A673 (cell line): ENCODE data around the gene CDA. TPM values are rescaled to one million over a fixed set of nuclear protein-coding genes. Genes with fewer than 3 reads are reported as not detected.

ENCODE experiments used
- BruUV-seq: library from RNA; stranded (reverse); fragments of 400-500 nt; replicated peaks from 2 replicates; lab custom pipeline; 2021; lab: Mats Ljungman, UMichigan
- CTCF ChIA-PET: fragments of 300-600 bp; sonication (Branson Sonifier 250); formaldehyde crosslinking; loops from one replicate; lab custom pipeline; 2022; ENCODE audit warnings: antibody characterized with exemption; lab: Charles Lee
- POLR2A ChIA-PET: fragments of 300-600 bp; sonication (Branson Sonifier 250); formaldehyde crosslinking; loops from one replicate; lab custom pipeline; 2022; ENCODE audit warnings: antibody characterized with exemption; ENCODE audit not compliant: low non-redundant PET; lab: Charles Lee
- DNase-seq: peaks from one replicate; pipeline ENCODE4 v3.0.0-alpha.2; 2015; ENCODE audit warnings: low spot score
- H3K27ac ChIP-seq: fragments of 200-600 bp; sonication (generic); 2 replicates; pipeline ENCODE4 v1.5.1; 2016; ENCODE audit warnings: mixed run types, low read depth, mild to moderate bottlenecking, mixed read lengths, antibody characterized with exemption, low read length; ENCODE audit not compliant: poor library complexity, severe bottlenecking
- H3K27me3 ChIP-seq: fragments of 200-600 bp; sonication (generic); replicated peaks from 2 replicates; pipeline ENCODE4 v1.6.1; 2017; ENCODE audit warnings: mixed run types, low read depth, mild to moderate bottlenecking, mixed read lengths, antibody characterized with exemption, low read length; ENCODE audit not compliant: insufficient read depth, poor library complexity
- H3K36me3 ChIP-seq: fragments of 200-600 bp; sonication (generic); 2 replicates; pipeline ENCODE4 v1.6.1; 2016; ENCODE audit warnings: mixed run types, mild to moderate bottlenecking, mixed read lengths, antibody characterized with exemption, low read length; ENCODE audit not compliant: insufficient read depth, poor library complexity, severe bottlenecking
- H3K4me1 ChIP-seq: fragments of 200-600 bp; sonication (generic); 2 replicates; pipeline ENCODE4 v1.6.1; 2017; ENCODE audit warnings: mixed run types, mild to moderate bottlenecking, mixed read lengths, antibody characterized with exemption, low read length; ENCODE audit not compliant: insufficient read depth, poor library complexity, severe bottlenecking
- H3K4me3 ChIP-seq: fragments of 200-600 bp; sonication (generic); 2 replicates; pipeline ENCODE4 v1.5.1; 2016; ENCODE audit warnings: low read depth, mixed run types, mild to moderate bottlenecking, mixed read lengths, low read length; ENCODE audit not compliant: poor library complexity, severe bottlenecking
- H3K9me3 ChIP-seq: fragments of 200-600 bp; sonication (generic); 2 replicates; pipeline ENCODE4 v1.6.1; 2016; ENCODE audit warnings: mixed run types, low read depth, mild to moderate bottlenecking, mixed read lengths, antibody characterized with exemption, low read length; ENCODE audit not compliant: poor library complexity, severe bottlenecking
- CTCF ChIP-seq: fragments of 300-800, 200-600 bp; sonication (generic); conservative IDR thresholded peaks from 2 replicates; pipeline ENCODE4 v1.5.1; 2017; ENCODE audit warnings: low read depth, mild to moderate bottlenecking, antibody characterized with exemption, low read length, moderate library complexity, mixed read lengths
- EZH2 ChIP-seq: fragments of 200-600 bp; sonication (generic); IDR thresholded peaks from 2 replicates; pipeline ENCODE4 v1.6.1; 2017; ENCODE audit warnings: borderline replicate concordance, low read depth, mild to moderate bottlenecking, mixed read lengths, antibody characterized with exemption, low read length; ENCODE audit not compliant: poor library complexity, severe bottlenecking
- intact Hi-C: fragments of 100-400 bp; cut with micrococcal nuclease; formaldehyde crosslinking; loops from one replicate; pipeline ENCODE4 v1.10.0; 2022; ENCODE audit not compliant: unreplicated experiment
- total RNA-seq: library from RNA; stranded (reverse); gene quantifications from 2 replicates; pipeline ENCODE4 v1.2.3, GENCODE V29; 2021

Gene CDA
- total RNA-seq, 1 experiment from 2014 or later = not detected

GRCh38 chr1:20643080-20643479 is 54.2 kb downstream of the CDA start:
- intact Hi-C loops = no loop called here
- no peak overlapping the region for H3K27ac ChIP-seq
- POLR2A ChIA-PET = no interaction called here
- CTCF ChIA-PET = no interaction called here
- no TSS peak for BruUV-seq
- H3K27me3 ChIP-seq = no peaks in the 10 kb centered on the region
- no peaks in the 10 kb centered on the region for H3K4me1 ChIP-seq
- TF ChIP-seq EZH2 = no peak
- TF ChIP-seq CTCF = no peak
- no peaks in the 10 kb centered on the region for H3K36me3 ChIP-seq
- no peak for DNase-seq
- H3K9me3 ChIP-seq = no peaks in the 10 kb centered on the region
- H3K4me3 ChIP-seq = no peak overlapping the region

GRCh38 chr1:20644416-20644815 is 55.5 kb downstream of the CDA start:
- no peak for TF ChIP-seq CTCF
- no peak for TF ChIP-seq EZH2
- Histone ChIP-seq H3K36me3 (no peaks in the 10 kb centered on the region), H3K4me3 (no peak overlapping the region), H3K27me3 (no peaks in the 10 kb centered on the region), H3K27ac (no peak overlapping the region), H3K9me3 (no peaks in the 10 kb centered on the region), H3K4me1 (no peaks in the 10 kb centered on the region)
- ChIA-PET POLR2A (no interaction called here), CTCF (no interaction called here)
- BruUV-seq = no TSS peak
- intact Hi-C loops = no loop called here
- no peak for DNase-seq

- Histone ChIP-seq H3K9me3 (no peaks in the 10 kb centered on the region), H3K4me1 (no peaks in the 10 kb centered on the region), H3K27ac (no peak overlapping the region), H3K27me3 (no peaks in the 10 kb centered on the region), H3K4me3 (no peak overlapping the region), H3K36me3 (peaks cover 2% of the 10 kb centered on the region)
- no peak for DNase-seq
- intact Hi-C loops = no loop called here
- ChIA-PET CTCF (no interaction called here), POLR2A (no interaction called here)
- BruUV-seq = no TSS peak
- TF ChIP-seq EZH2 (no peak), CTCF (no peak)
Observed at GRCh38 chr1:20645414-20645813, 56.5 kb downstream of the CDA start.
